Osteoblast (primary cell): ENCODE results near the gene SERINC1. TPM values are rescaled to one million over a fixed set of nuclear protein-coding genes. Genes with fewer than 3 reads are reported as not detected.

Experiments used
- DNase-seq: peaks from one replicate; pipeline ENCODE4 v3.0.0; 2011; ENCODE audit warnings: low spot score, mixed read lengths; ENCODE audit not compliant: insufficient read length; ENCODE audit errors: missing footprints
- H2AFZ ChIP-seq: 2 replicates; pipeline ENCODE4 v1.6.0; 2011; ENCODE audit warnings: mild to moderate bottlenecking, low read length
- H3K27ac ChIP-seq: 2 replicates; pipeline ENCODE4 v1.5.1; 2011; ENCODE audit warnings: mild to moderate bottlenecking, low read depth, low read length, moderate library complexity
- H3K27me3 ChIP-seq: 2 replicates; pipeline ENCODE4 v1.6.0; 2012; ENCODE audit warnings: mild to moderate bottlenecking, control low read depth, inconsistent platforms, low read length, moderate library complexity; ENCODE audit not compliant: insufficient read depth
- H3K36me3 ChIP-seq: 2 replicates; pipeline ENCODE4 v1.5.1; 2011; ENCODE audit warnings: mild to moderate bottlenecking, low read length, control low read depth, moderate library complexity; ENCODE audit not compliant: insufficient read depth
- H3K4me1 ChIP-seq: 2 replicates; pipeline ENCODE4 v1.5.1; 2011; ENCODE audit warnings: mild to moderate bottlenecking, low read length, control low read depth, moderate library complexity; ENCODE audit not compliant: insufficient read depth
- H3K4me2 ChIP-seq: 2 replicates; pipeline ENCODE4 v1.6.0; 2011; ENCODE audit warnings: mild to moderate bottlenecking, low read length; ENCODE audit not compliant: insufficient read depth
- H3K4me3 ChIP-seq: fragments of 200-600 bp; sonication (generic); 3 replicates; pipeline ENCODE4 v1.5.1; 2012; ENCODE audit warnings: mild to moderate bottlenecking, low read length, inconsistent platforms; ENCODE audit not compliant: insufficient read depth
- H3K79me2 ChIP-seq: 2 replicates; pipeline ENCODE4 v1.6.0; 2012; ENCODE audit warnings: mild to moderate bottlenecking, low read length, control low read depth, inconsistent platforms; ENCODE audit not compliant: insufficient read depth
- H3K9me3 ChIP-seq: 2 replicates; pipeline ENCODE4 v1.5.1; 2011; ENCODE audit warnings: low read depth, low read length, control low read depth
- H4K20me1 ChIP-seq: 2 replicates; pipeline ENCODE4 v1.6.0; 2012; ENCODE audit warnings: mild to moderate bottlenecking, low read length, control low read depth; ENCODE audit not compliant: insufficient read depth
- total RNA-seq: library from RNA; depleted of rRNA; stranded (reverse); fragments of >200 nt; gene quantifications from 2 replicates; pipeline ENCODE4 v1.2.3, GENCODE V29; 2012
- TF ChIP-seq, protein P1 (sequence below): IDR thresholded peaks from 2 replicates; pipeline ENCODE4 v1.5.1; 2011; ENCODE audit warnings: mild to moderate bottlenecking, low read depth, low read length, moderate library complexity; ENCODE audit errors: extremely low read depth

The SERINC1 gene
- total RNA-seq, 1 donor, result 247 TPM

DNA sequence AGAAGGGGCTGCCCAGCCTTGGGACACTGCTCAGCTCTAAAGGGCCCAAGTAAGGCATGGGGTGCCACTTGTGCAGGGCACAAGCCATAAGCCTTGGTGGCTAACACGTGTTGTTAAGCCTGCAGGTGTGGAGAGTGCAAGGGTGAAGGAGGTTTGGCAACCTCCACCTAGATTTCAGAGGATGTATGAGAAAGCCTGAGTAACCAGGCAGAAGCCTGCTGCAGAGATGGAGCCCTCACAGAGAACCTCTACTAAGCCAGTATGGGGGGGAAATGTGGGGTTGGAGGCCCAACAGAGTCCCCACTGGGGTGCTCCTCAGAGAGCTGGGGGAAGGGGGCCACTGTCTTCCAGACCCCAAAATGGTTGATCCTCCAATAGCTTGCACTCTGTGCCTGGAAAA is 32.6 kb downstream of the SERINC1 start:
- peaks cover 2% of the 10 kb centered on the region for H3K9me3 ChIP-seq
- H4K20me1 ChIP-seq, result no peaks in the 10 kb centered on the region
- peaks cover 35% of the 10 kb centered on the region for H3K36me3 ChIP-seq
- TF ChIP-seq, protein P1, sequence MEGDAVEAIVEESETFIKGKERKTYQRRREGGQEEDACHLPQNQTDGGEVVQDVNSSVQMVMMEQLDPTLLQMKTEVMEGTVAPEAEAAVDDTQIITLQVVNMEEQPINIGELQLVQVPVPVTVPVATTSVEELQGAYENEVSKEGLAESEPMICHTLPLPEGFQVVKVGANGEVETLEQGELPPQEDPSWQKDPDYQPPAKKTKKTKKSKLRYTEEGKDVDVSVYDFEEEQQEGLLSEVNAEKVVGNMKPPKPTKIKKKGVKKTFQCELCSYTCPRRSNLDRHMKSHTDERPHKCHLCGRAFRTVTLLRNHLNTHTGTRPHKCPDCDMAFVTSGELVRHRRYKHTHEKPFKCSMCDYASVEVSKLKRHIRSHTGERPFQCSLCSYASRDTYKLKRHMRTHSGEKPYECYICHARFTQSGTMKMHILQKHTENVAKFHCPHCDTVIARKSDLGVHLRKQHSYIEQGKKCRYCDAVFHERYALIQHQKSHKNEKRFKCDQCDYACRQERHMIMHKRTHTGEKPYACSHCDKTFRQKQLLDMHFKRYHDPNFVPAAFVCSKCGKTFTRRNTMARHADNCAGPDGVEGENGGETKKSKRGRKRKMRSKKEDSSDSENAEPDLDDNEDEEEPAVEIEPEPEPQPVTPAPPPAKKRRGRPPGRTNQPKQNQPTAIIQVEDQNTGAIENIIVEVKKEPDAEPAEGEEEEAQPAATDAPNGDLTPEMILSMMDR, result no peak
- DNase-seq, result no peak
- H3K4me3 ChIP-seq, result no peak overlapping the region
- H3K79me2 ChIP-seq, result peaks cover 11% of the 10 kb centered on the region
- no peaks in the 10 kb centered on the region for H3K4me1 ChIP-seq
- H2AFZ ChIP-seq, result no peak overlapping the region
- H3K27ac ChIP-seq, result no peak overlapping the region
- no peak overlapping the region for H3K4me2 ChIP-seq
- no peaks in the 10 kb centered on the region for H3K27me3 ChIP-seq

DNA sequence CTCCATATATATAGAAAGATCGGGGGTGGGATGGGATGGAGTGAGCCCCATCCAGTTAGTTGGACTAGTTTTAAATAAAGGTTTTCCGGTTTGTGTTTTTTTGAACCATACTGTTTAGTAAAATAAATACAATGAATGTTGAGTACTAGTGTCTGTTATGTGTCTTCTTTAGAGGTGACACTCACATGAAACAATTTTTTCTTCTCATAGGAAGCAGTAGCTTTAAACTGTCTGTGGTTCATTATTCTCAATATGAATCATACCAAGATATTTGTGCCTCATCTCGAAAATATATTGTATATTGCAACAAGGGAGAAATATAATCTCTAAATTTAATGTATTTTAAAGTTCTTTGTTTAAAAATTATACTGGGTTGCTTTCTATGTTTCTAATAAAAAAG is 38.8 kb downstream of the SERINC1 start:
- H4K20me1 ChIP-seq, result no peaks in the 10 kb centered on the region
- TF ChIP-seq, protein P1, result no peak
- peaks cover 33% of the 10 kb centered on the region for H3K36me3 ChIP-seq
- peak; percentile 37 for DNase-seq
- H3K4me3 ChIP-seq, result no peak overlapping the region
- H3K4me1 ChIP-seq, result peaks cover 5% of the 10 kb centered on the region
- H3K79me2 ChIP-seq, result peaks cover 2% of the 10 kb centered on the region
- peak overlapping the region; percentile 28 for H3K27ac ChIP-seq
- H3K27me3 ChIP-seq, result no peaks in the 10 kb centered on the region
- no peak overlapping the region for H2AFZ ChIP-seq
- H3K9me3 ChIP-seq, result no peaks in the 10 kb centered on the region
- no peak overlapping the region for H3K4me2 ChIP-seq

DNA sequence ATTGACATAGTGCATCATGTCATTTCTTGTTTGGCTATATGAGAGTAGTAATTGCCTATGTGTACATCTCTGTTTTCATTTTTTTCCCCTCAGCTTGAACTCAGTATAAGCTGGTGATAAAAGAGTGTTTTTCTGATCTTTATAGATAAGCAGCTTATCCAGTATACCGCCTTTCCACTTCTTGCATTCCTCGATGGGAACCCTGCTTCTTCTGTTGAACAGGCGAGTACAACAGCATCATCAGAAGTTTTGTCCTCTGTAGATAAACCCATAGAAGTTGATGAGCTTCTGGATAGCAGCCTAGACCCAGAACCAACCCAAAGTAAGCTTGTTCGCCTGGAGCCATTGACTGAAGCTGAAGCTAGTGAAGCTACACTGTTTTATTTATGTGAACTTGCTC is 39.8 kb downstream of the SERINC1 start:
- peaks cover 2% of the 10 kb centered on the region for H3K79me2 ChIP-seq
- no peaks in the 10 kb centered on the region for H3K27me3 ChIP-seq
- no peaks in the 10 kb centered on the region for H4K20me1 ChIP-seq
- no peak for DNase-seq
- no peak overlapping the region for H3K27ac ChIP-seq
- peaks cover 42% of the 10 kb centered on the region for H3K36me3 ChIP-seq
- no peak overlapping the region for H2AFZ ChIP-seq
- H3K4me1 ChIP-seq, result peaks cover 5% of the 10 kb centered on the region
- no peak overlapping the region for H3K4me2 ChIP-seq
- no peak overlapping the region for H3K4me3 ChIP-seq
- TF ChIP-seq, protein P1, result no peak
- no peaks in the 10 kb centered on the region for H3K9me3 ChIP-seq

DNA sequence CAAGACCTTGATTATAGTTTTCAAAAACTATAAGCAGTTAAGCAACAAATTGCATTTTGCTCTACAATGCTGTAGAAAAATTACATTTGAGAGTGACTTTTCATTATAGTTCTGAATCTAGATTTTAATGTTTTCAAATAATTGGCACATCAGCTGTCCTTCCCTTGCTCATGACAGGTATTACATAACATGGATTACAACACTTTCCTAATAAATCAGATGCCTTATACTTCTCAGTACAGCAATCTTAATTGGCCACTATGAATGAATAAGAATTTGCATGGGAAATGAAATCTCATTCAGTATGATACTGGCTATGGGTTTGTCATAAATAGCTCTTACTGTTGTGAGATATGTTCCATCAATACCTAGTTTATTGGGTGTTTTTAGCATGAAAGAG is 42.3 kb downstream of the SERINC1 start:
- Histone ChIP-seq H3K36me3 (peaks cover 31% of the 10 kb centered on the region), H3K27me3 (no peaks in the 10 kb centered on the region), H3K4me2 (no peak overlapping the region), H3K4me1 (peaks cover 5% of the 10 kb centered on the region), H3K79me2 (peaks cover under 1% of the 10 kb centered on the region), H4K20me1 (no peaks in the 10 kb centered on the region), H2AFZ (no peak overlapping the region), H3K27ac (no peak overlapping the region), H3K4me3 (no peak overlapping the region), H3K9me3 (no peaks in the 10 kb centered on the region)
- DNase-seq, result no peak
- TF ChIP-seq, protein P1, result no peak
